GM12874 (cell line): ENCODE data around the gene CSTPP1.
A peak's percentile ranks its signal among the peaks of the same experiment; 100 is the strongest.

ENCODE experiments used
- CTCF ChIP-seq: IDR thresholded peaks from 2 replicates; pipeline ENCODE4 v1.5.1; 2011; ENCODE audit warnings: low read depth, mild to moderate bottlenecking, control low read depth, low read length, moderate library complexity; ENCODE audit not compliant: insufficient read depth

CSTPP1 gene

DNA sequence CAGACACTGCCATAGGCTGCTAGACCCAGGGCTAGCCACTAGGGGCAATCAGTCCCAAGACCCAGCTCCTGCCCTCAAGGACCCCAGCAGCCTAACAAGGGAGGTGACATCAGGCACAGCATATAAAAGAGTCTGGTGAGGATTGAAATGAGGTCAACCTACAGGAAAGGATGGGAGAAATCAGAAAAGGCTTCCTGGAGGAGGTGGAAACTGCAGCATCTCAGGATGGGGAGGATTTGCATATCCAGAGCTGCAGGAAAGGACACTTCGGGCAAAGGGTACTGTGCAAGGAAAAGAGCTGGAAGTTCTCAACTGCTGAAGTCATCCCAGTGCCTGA lies 243.1 kb downstream of the CSTPP1 start:
- TF ChIP-seq CTCF = peak; percentile 83

GRCh38 chr11:47180006-47180787 lies 243.6 kb downstream of the CSTPP1 start:
- TF ChIP-seq CTCF = no peak

GRCh38 chr11:47181271-47181670 lies 244.7 kb downstream of the CSTPP1 start:
- no peak for TF ChIP-seq CTCF

DNA sequence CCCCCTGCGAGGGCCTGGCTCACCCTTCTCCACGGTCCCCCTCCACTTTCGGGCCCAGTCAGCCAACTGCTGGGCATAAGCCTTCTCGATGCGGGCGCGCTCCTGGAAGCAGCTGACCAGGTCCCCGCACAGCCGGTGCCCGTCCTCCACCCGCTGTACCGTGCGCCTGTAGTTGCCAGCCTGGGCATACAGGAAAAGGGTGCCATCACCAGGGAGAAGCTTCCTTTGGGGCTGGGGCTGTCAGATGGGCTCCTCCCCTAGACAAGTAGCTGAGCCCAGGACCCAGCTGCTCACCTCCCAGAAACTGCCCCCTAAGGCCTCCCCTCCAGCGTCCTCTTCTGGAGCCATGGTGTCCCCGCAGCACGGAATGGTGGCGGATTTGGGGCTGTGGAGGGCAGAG lies 245.8 kb downstream of the CSTPP1 start:
- TF ChIP-seq CTCF = no peak

DNA sequence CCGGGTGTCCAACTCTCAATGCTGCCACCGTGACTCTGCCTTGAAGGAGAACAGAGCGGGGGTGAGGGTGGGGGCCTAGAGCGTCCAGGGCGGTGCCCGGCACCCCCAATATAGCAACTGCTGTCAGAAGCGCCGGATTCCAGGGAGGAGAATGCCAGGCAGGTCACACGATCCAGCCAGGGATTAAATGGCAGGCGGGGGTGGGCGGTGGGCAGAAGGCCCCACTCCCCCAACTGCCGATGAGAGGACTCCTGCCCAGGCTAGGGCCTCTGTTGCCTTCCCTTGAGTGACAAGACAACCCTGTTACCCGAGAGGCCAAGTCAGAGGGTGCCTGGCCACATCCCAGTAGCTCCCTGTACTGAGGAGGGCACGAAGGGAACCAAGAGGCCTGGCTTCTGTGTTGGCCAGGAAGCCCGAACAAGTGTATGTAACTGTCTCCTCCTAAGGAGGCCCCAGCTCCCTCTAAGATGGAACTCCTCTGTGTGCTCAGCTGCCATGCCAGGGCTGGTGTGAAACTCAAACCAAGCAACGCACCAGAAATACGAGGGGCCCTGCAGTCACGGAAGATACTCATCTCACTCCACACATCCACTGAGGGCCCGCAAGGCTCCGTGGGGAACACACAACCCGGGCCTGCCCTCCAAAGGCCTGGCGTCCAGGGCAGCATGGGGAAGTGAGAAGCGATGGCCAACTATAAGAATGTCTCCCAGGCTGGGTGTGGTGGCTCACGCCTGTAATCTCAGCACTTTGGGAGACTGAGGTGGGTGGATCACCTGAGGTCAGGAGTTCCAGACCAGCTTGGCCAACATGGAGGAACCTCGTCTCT lies 246.7 kb downstream of the CSTPP1 start:
- TF ChIP-seq CTCF = no peak

GRCh38 chr11:47183969-47184368 lies 247.4 kb downstream of the CSTPP1 start:
- TF ChIP-seq CTCF = no peak

DNA sequence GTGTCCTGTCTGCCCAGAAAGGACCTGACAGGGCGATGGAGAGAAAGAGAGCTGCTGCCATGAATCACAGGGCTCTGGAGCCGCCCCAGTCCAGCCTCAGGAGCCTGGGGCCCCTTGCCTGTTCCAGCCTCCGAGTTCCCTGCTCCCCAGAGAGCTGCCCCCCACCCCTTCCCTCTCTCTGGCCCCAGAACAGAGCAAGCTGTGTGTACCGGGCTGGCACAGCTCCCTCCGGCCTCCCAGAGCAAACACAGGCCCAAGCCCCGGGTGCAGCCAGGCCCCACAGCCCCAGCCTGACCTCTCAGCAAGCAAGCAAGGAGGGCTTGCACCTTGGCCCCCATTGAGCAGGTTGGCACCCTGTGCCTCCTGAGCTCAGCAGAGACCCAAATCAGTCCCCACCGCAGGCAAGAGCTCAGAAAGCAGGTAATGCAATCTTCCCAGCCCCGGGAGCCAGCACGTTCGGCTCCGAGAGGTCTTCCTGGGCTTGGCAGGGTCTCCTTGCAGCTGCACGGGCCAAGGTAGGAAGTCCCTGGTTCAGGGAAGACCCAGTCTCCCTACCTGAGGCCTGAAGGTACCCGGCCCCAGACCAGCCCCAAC lies 248.2 kb downstream of the CSTPP1 start:
- no peak for TF ChIP-seq CTCF
